A549 (cell line): Measurements from ENCODE around the gene CFAP58. TPM values are rescaled to one million over a fixed set of nuclear protein-coding genes. Genes with fewer than 3 reads are reported as not detected.
A peak's percentile ranks its signal among the peaks of the same experiment; 100 is the strongest.

Experiments used
- ATAC-seq, 2 experiments: fragments of 200-7000 bp in 1 of 2; fragments of >200 bp in 1 of 2; cut with Nextera tagmentation in 1 of 2; cut with Tn5 transposase in 1 of 2; 3 replicates each; pipeline versions ENCODE4 v1.8.0 to v1.9.1; 2018 to 2020; ENCODE audit warnings: mild to moderate bottlenecking in 1 of 2, moderate library complexity in 1 of 2
- CTCF ChIA-PET: fragments of 300-600 bp; sonication (Branson Sonifier 250); formaldehyde crosslinking; extraction: SDS; loops from one replicate; lab custom pipeline; 2021; ENCODE audit warnings: antibody characterized with exemption, inconsistent platforms; lab: Yijun Ruan, JAX
- POLR2A ChIA-PET: fragments of 350-600 bp; formaldehyde crosslinking; extraction: SDS; loops from one replicate; lab custom pipeline; 2021; ENCODE audit warnings: antibody characterized with exemption, inconsistent platforms; lab: Yijun Ruan, JAX
- DNase-seq, 2 experiments: peaks; one replicate each; pipeline versions ENCODE4 v3.0.0 to v3.0.0-alpha.2; 2011 to 2016; ENCODE audit warnings: low read depth in 1 of 2, low spot score in 1 of 2
- FAIRE-seq: peaks from 2 replicates; lab custom pipeline; 2011; peaks lifted over from hg19 to GRCh38; lab: Jason Lieb, UNC
- H3K27ac ChIP-seq, 2 experiments: fragments of >200 bp; sonication (Bioruptor Twin); formaldehyde crosslinking; 3 replicates each; pipeline ENCODE4 v1.5.1; 2016 to 2017
- H3K4me1 ChIP-seq: fragments of >200 bp; sonication (Bioruptor Twin); formaldehyde crosslinking; 3 replicates; pipeline ENCODE4 v1.6.1; 2016
- H3K4me2 ChIP-seq: fragments of >200 bp; sonication (Bioruptor Twin); formaldehyde crosslinking; 3 replicates; pipeline ENCODE4 v1.6.1; 2016
- H3K4me3 ChIP-seq: fragments of >200 bp; sonication (Bioruptor Twin); formaldehyde crosslinking; 3 replicates; pipeline ENCODE4 v1.5.1; 2016
- H3K9me3 ChIP-seq: fragments of >200 bp; sonication (Bioruptor Twin); formaldehyde crosslinking; 3 replicates; pipeline ENCODE4 v1.6.1; 2016
- CBX8 ChIP-seq: fragments of 200-600 bp; sonication (generic); IDR thresholded peaks from 2 replicates; pipeline ENCODE4 v1.6.1; 2016
- CHD2 ChIP-seq: fragments of 150-350 bp; IDR thresholded peaks from 2 replicates; pipeline ENCODE4 v1.6.1; 2014; ENCODE audit warnings: low read length; ENCODE audit not compliant: partially characterized antibody
- ESRRA ChIP-seq: fragments of 150-350 bp; IDR thresholded peaks from 2 replicates; pipeline ENCODE4 v1.6.1; 2014; ENCODE audit warnings: mild to moderate bottlenecking, low read length, borderline replicate concordance
- FOSL2 ChIP-seq, 2 experiments: fragments of 450-650 bp in 1 of 2; fragments of >200 bp in 1 of 2; sonication (Bioruptor Twin) in 1 of 2; formaldehyde crosslinking; IDR thresholded peaks; 2 replicates each; pipeline versions ENCODE4 v1.5.0 to v1.6.1; 2016 to 2020; ENCODE audit warnings: mild to moderate bottlenecking in 1 of 2, moderate library complexity in 1 of 2
- FOXS1 ChIP-seq: fragments of 250-450 bp; sonication (Bioruptor Pico); IDR thresholded peaks from 2 replicates; pipeline ENCODE4 v1.5.0; 2020; ENCODE audit warnings: mild to moderate bottlenecking, moderate library complexity
- GATA3 ChIP-seq: IDR thresholded peaks from 2 replicates; pipeline ENCODE4 v1.6.1; 2012; ENCODE audit warnings: borderline replicate concordance
- HDAC2 ChIP-seq: fragments of 200-600 bp; sonication (generic); IDR thresholded peaks from 2 replicates; pipeline ENCODE4 v1.6.1; 2016
- HOXA7 ChIP-seq: fragments of 250-450 bp; sonication (Bioruptor Pico); IDR thresholded peaks from 2 replicates; pipeline ENCODE4 v1.5.0; 2020; ENCODE audit warnings: mild to moderate bottlenecking, moderate library complexity
- JUNB ChIP-seq: fragments of >200 bp; sonication (Bioruptor Twin); formaldehyde crosslinking; IDR thresholded peaks from 2 replicates; pipeline ENCODE4 v1.6.1; 2016
- KDM1A ChIP-seq: fragments of 200-600 bp; sonication (generic); IDR thresholded peaks from 2 replicates; pipeline ENCODE4 v1.6.1; 2016; ENCODE audit warnings: low read depth, mild to moderate bottlenecking
- KDM5A ChIP-seq: fragments of 200-600 bp; sonication (generic); IDR thresholded peaks from 2 replicates; pipeline ENCODE4 v1.6.1; 2016; ENCODE audit warnings: antibody characterized with exemption, mild to moderate bottlenecking
- MAFK ChIP-seq: fragments of 450-650 bp; IDR thresholded peaks from 2 replicates; pipeline ENCODE4 v1.6.1; 2014; ENCODE audit not compliant: partially characterized antibody
- MYC ChIP-seq: IDR thresholded peaks from 2 replicates; pipeline ENCODE4 v1.6.1; 2012; ENCODE audit warnings: mild to moderate bottlenecking, inconsistent platforms, low read length, improper control_type of control experiment, borderline replicate concordance
- RCOR1 ChIP-seq: fragments of 150-350 bp; IDR thresholded peaks from 2 replicates; pipeline ENCODE4 v1.6.1; 2014; ENCODE audit warnings: antibody characterized with exemption, low read length, low read depth
- RNF2 ChIP-seq: fragments of 200-600 bp; sonication (generic); IDR thresholded peaks from 2 replicates; pipeline ENCODE4 v1.6.1; 2016; ENCODE audit warnings: low read depth, mild to moderate bottlenecking, antibody characterized with exemption, moderate library complexity, borderline replicate concordance
- SMC3 ChIP-seq: fragments of >200 bp; sonication (Bioruptor Twin); formaldehyde crosslinking; IDR thresholded peaks from 3 replicates; pipeline ENCODE4 v1.6.1; 2018; ENCODE audit warnings: inconsistent platforms
- SREBF2 ChIP-seq: fragments of 450-650 bp; IDR thresholded peaks from 2 replicates; pipeline ENCODE4 v1.6.1; 2014; ENCODE audit warnings: mild to moderate bottlenecking, moderate library complexity
- TFCP2L1 ChIP-seq: fragments of 250-450 bp; sonication (Bioruptor Pico); IDR thresholded peaks from 2 replicates; pipeline ENCODE4 v1.5.0; 2021; ENCODE audit warnings: mild to moderate bottlenecking
- TP53 ChIP-seq: fragments of 250-450 bp; sonication (Bioruptor Pico); IDR thresholded peaks from 2 replicates; pipeline ENCODE4 v1.5.0; 2021; ENCODE audit warnings: mild to moderate bottlenecking, moderate library complexity
- ZFP36 ChIP-seq: fragments of 450-650 bp; IDR thresholded peaks from 2 replicates; pipeline ENCODE4 v1.6.1; 2014; ENCODE audit warnings: borderline replicate concordance; ENCODE audit not compliant: partially characterized antibody
- WGBS: methylation state at CpG from one replicate; pipeline ENCODE4 v1.1.6; 2017; ENCODE audit errors: missing lambda C conversion rate; 5-methylcytosine and 5-hydroxymethylcytosine counted together
- polyA plus RNA-seq, 4 experiments: library from polyadenylated mRNA; depleted of rRNA in 3 of 4; stranded (reverse); fragments of >200 nt; fragmentation: RNase III in 1 of 4; extraction: RNeasy Plus Mini Kit Qiagen cat#74134 plus additional on column Dnase treatment in 1 of 4; gene quantifications; 2 replicates in 3 of 4; 3 replicates in 1 of 4; pipeline ENCODE4 v1.2.3, GENCODE V29; 2011 to 2017
- TF ChIP-seq, protein P1 (sequence below): fragments of 450-650 bp; IDR thresholded peaks from 2 replicates; pipeline ENCODE4 v1.6.1; 2014; ENCODE audit warnings: antibody characterized with exemption
- TF ChIP-seq, protein P2 (sequence below): fragments of 250-450 bp; sonication (Bioruptor Pico); IDR thresholded peaks from 2 replicates; pipeline ENCODE4 v1.5.0; 2021; ENCODE audit warnings: mild to moderate bottlenecking, moderate library complexity, borderline replicate concordance
- TF ChIP-seq, protein P3 (sequence below): IDR thresholded peaks from 2 replicates; pipeline ENCODE4 v1.6.1; 2012

CFAP58 gene
- polyA plus RNA-seq, 2 of the 4 experiments (the other 2 are of a cell fraction), result 0.22 to 0.25 TPM

DNA sequence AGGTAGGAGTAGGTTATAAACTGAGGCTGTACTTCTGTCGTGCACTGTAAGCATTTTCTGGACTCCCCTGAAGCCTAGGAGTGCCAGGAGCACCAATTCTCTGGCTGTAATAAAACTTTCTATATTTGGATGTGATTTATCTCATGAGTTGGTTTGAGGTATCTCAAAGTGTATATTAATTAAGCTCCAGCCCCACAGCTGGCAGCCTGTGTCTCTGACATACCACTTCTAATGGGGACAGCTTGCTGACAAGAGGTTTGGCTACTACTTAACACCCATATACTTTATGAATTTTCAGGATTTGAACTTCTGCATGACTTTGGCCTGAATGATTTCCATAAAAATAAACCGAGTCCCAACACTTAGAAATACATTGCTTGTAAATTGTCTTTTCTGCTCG is 35.2 kb downstream of the CFAP58 start:
- CTCF ChIA-PET, result no interaction called here
- 2% methylated on average over 3 of the region's 3 CpGs for WGBS
- Histone ChIP-seq H3K9me3 (no peaks in the 10 kb centered on the region), H3K27ac (no peak overlapping the region), H3K4me3 (no peak overlapping the region), H3K4me1 (peaks cover 7% of the 10 kb centered on the region; the same call in 1 of the 3 replicates), H3K4me2 (no peak overlapping the region)
- POLR2A ChIA-PET, result no interaction called here
- FAIRE-seq (no peak), ATAC-seq (no peak), DNase-seq (no peak)
- TF ChIP-seq TFCP2L1 (CRISPR knock-in tag) (no peak), HOXA7 (no peak), RNF2 (no peak), SMC3 (no peak), KDM1A (no peak), ESRRA (no peak), TP53 (CRISPR knock-in tag) (no peak), RCOR1 (no peak), GATA3 (no peak), KDM5A (no peak), SREBF2 (no peak), HDAC2 (no peak), ZFP36 (no peak), JUNB (no peak), CBX8 (no peak)
- TF ChIP-seq, protein P1, sequence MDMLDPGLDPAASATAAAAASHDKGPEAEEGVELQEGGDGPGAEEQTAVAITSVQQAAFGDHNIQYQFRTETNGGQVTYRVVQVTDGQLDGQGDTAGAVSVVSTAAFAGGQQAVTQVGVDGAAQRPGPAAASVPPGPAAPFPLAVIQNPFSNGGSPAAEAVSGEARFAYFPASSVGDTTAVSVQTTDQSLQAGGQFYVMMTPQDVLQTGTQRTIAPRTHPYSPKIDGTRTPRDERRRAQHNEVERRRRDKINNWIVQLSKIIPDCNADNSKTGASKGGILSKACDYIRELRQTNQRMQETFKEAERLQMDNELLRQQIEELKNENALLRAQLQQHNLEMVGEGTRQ, result no peak
- TF ChIP-seq, protein P2, sequence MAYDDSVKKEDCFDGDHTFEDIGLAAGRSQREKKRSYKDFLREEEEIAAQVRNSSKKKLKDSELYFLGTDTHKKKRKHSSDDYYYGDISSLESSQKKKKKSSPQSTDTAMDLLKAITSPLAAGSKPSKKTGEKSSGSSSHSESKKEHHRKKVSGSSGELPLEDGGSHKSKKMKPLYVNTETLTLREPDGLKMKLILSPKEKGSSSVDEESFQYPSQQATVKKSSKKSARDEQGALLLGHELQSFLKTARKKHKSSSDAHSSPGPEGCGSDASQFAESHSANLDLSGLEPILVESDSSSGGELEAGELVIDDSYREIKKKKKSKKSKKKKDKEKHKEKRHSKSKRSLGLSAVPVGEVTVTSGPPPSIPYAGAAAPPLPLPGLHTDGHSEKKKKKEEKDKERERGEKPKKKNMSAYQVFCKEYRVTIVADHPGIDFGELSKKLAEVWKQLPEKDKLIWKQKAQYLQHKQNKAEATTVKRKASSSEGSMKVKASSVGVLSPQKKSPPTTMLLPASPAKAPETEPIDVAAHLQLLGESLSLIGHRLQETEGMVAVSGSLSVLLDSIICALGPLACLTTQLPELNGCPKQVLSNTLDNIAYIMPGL (CRISPR knock-in tag), result no peak
- TF ChIP-seq, protein P3, sequence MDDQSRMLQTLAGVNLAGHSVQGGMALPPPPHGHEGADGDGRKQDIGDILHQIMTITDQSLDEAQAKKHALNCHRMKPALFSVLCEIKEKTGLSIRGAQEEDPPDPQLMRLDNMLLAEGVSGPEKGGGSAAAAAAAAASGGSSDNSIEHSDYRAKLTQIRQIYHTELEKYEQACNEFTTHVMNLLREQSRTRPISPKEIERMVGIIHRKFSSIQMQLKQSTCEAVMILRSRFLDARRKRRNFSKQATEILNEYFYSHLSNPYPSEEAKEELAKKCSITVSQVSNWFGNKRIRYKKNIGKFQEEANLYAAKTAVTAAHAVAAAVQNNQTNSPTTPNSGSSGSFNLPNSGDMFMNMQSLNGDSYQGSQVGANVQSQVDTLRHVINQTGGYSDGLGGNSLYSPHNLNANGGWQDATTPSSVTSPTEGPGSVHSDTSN, result no peak

DNA sequence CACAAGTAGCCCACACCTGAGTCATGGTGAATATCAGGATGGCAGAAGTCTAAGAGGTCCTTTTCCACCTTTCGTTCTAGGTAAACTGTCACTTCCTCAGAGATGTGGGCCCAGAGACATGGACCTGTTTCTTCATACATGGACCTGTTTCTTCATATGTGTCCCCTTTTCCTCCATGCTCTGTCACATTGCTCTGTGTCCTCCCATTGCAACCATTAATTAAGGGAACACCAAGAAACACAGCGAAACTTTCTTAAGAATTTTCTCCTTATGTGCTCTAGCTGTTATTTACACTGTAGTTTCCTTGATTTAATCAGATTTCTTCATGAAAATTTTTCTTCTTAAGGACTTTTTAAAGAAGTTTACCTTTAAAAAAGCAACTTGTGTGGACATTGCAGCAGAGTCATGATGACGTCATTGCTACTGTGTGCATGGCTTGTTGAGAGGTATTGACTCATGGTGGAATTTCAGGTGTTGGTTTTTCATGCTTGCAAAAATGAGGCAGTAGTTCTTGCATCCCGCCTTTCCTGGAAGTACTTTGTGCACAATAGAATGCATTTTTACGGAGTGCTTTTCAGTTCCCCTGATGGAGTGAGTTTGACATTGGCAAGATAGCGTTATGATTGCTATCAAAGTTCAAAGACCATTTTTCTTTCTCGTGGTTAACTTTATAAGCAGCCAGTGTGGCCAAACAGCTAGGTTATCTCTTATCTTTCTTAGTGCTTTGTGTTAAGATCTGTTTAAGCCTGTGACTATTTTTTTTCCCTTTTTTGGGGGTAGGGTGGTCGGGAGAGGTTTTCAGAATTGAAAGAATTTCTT is 37.7 kb downstream of the CFAP58 start:
- CTCF ChIA-PET, result interaction anchor here (3.0 kb wide), 1 partner anchor 16 kb away, joined by 10 read pairs; no protein-coding TSS in a partner anchor
- no peak for FAIRE-seq
- H3K27ac ChIP-seq, result no peak overlapping the region

More for the DNA sequence above, 37.7 kb downstream of the CFAP58 start:
- DNase-seq, result peak in 1 of 2 experiments; percentile 46
- Histone ChIP-seq H3K4me2 (peak overlapping the region; percentile 49), H3K4me3 (no peak overlapping the region), H3K9me3 (no peaks in the 10 kb centered on the region), H3K4me1 (peaks cover 7% of the 10 kb centered on the region; the same call in 1 of the 3 replicates)
- WGBS, result 34% methylated on average over 8 of the region's 8 CpGs
- TF ChIP-seq, protein P3, result no peak
- TF ChIP-seq MYC (no peak), FOSL2 (IDR thresholded peaks at IDR 0.05) (no peak), FOSL2 (CRISPR knock-in tag; IDR thresholded peaks at IDR 0.05) (peak; percentile 65), HOXA7 (no peak), FOXS1 (CRISPR knock-in tag) (no peak), MAFK (no peak), CHD2 (no peak), CBX8 (no peak)
- POLR2A ChIA-PET, result no interaction called here
- no peak for ATAC-seq
